Sigmoid colon (tissue), 7 donors: ENCODE measurements around the gene CSK. TPM values are rescaled to one million over a fixed set of nuclear protein-coding genes. Genes with fewer than 3 reads are reported as not detected.

Experiments
- DNase-seq: peaks from one replicate; pipeline ENCODE4 v3.0.0-alpha.2; 2019
- H3K27ac ChIP-seq, 4 donors: fragments of 200-600 bp; sonication (generic); one replicate each; pipeline ENCODE4 v1.5.1; 2016 to 2019; ENCODE audit warnings: mild to moderate bottlenecking in 1 of 4
- H3K27me3 ChIP-seq, 3 donors: fragments of 200-600 bp; sonication (generic); one replicate each; pipeline ENCODE4 v1.5.1; 2019; ENCODE audit warnings: mild to moderate bottlenecking in 1 of 3
- H3K36me3 ChIP-seq, 4 donors: fragments of 200-600 bp; sonication (generic); one replicate each; pipeline ENCODE4 v1.5.1; 2016 to 2019
- H3K4me1 ChIP-seq, 4 donors: fragments of 200-600 bp; sonication (generic); one replicate each; pipeline ENCODE4 v1.5.1; 2017 to 2019
- H3K4me3 ChIP-seq, 4 donors: fragments of 200-600 bp; sonication (generic); one replicate each; pipeline ENCODE4 v1.5.1; 2017 to 2019; ENCODE audit warnings: mild to moderate bottlenecking in 2 of 4, moderate library complexity in 1 of 4
- H3K9me3 ChIP-seq, 4 donors: fragments of 200-600 bp in 3 of 4; sonication (generic) in 3 of 4; one replicate each; pipeline versions ENCODE4 v1.5.1 to v1.6.1; 2013 to 2019
- CTCF ChIP-seq, 4 experiments: fragments of 450-650 bp in 3 of 4; fragments of 200-600 bp in 1 of 4; IDR thresholded peaks; one replicate each; pipeline ENCODE4 v1.5.1; 2016 to 2019; ENCODE audit warnings: antibody characterized with exemption in 4 of 4, mild to moderate bottlenecking in 3 of 4, moderate library complexity in 2 of 4
- EP300 ChIP-seq, 4 donors: sonication (generic); formaldehyde crosslinking; IDR thresholded peaks; one replicate each; pipeline ENCODE4 v1.6.1; 2017; ENCODE audit warnings: antibody characterized with exemption in 4 of 4
- POLR2A ChIP-seq, 2 donors: fragments of 450-650 bp; IDR thresholded peaks; one replicate each; pipeline ENCODE4 v1.6.1; 2016; ENCODE audit warnings: antibody characterized with exemption in 2 of 2, mild to moderate bottlenecking in 2 of 2, moderate library complexity in 2 of 2
- POLR2AphosphoS5 ChIP-seq, 4 donors: sonication (generic); formaldehyde crosslinking; IDR thresholded peaks; one replicate each; pipeline ENCODE4 v1.6.1; 2017; ENCODE audit warnings: antibody characterized with exemption in 4 of 4
- WGBS, 2 donors: extraction: QIAGEN DNeasy Blood & Tissue Kit; methylation state at CpG; one replicate each; pipeline ENCODE4 v1.1.7; 2013; 5-methylcytosine and 5-hydroxymethylcytosine counted together
- intact Hi-C: fragments of 100-400 bp; cut with DNase I; formaldehyde crosslinking; loops from one replicate; pipeline ENCODE4 v1.15.1; 2023
- polyA plus RNA-seq, 3 donors: library from polyadenylated mRNA; stranded (reverse); fragments of 200-250 nt; gene quantifications; one replicate each; pipeline ENCODE4 v1.2.3, GENCODE V29; 2013
- total RNA-seq, 4 donors: library from RNA; depleted of rRNA; stranded (reverse); fragments of >200 nt; gene quantifications; one replicate each; pipeline ENCODE4 v1.1.0, GENCODE V29; 2016
- donor health status: healthy with polysubstance abuse.
- donor health status: Bipolar disorder and iron deficiency.
- donor health status: healthy.

Gene CSK
- total and polyA plus RNA-seq, 7 donors, result 9.7 to 125 (median 22.4) TPM

GRCh38 chr15:74829486-74829885, 47.6 kb downstream of the CSK start:
- WGBS, 2 donors, result 68 to 82% methylated on average over 3 of the region's 3 CpGs
- peaks cover 0 to 33% (median 25%) of the 10 kb centered on the region in 3 donors for H3K27me3 ChIP-seq
- no peak overlapping the region for H3K4me3 ChIP-seq
- intact Hi-C loops, result no loop called here
- no peak for DNase-seq
- H3K36me3 ChIP-seq, result no peaks in the 10 kb centered on the region
- no peak overlapping the region for H3K27ac ChIP-seq
- TF ChIP-seq CTCF (IDR thresholded peaks at IDR 0.05) (no peak), POLR2AphosphoS5 (IDR thresholded peaks at IDR 0.05) (no peak), EP300 (IDR thresholded peaks at IDR 0.05) (no peak), POLR2A (IDR thresholded peaks at IDR 0.05) (no peak)
- no peaks in the 10 kb centered on the region for H3K9me3 ChIP-seq
- peaks cover 0 to 11% (median 9%) of the 10 kb centered on the region in 4 donors for H3K4me1 ChIP-seq

GRCh38 chr15:74829991-74830390, 48.1 kb downstream of the CSK start:
- no peaks in the 10 kb centered on the region for H3K36me3 ChIP-seq
- H3K4me1 ChIP-seq, result peaks cover 0 to 11% (median 9%) of the 10 kb centered on the region in 4 donors
- no peaks in the 10 kb centered on the region for H3K9me3 ChIP-seq
- no peak for DNase-seq
- H3K27ac ChIP-seq, result no peak overlapping the region
- intact Hi-C loops, result loop anchor here (2.0 kb wide), 1 partner anchor 13 kb away; no protein-coding TSS in a partner anchor
- TF ChIP-seq POLR2A (IDR thresholded peaks at IDR 0.05) (no peak), CTCF (IDR thresholded peaks at IDR 0.05) (no peak), POLR2AphosphoS5 (IDR thresholded peaks at IDR 0.05) (no peak), EP300 (IDR thresholded peaks at IDR 0.05) (no peak)
- peaks cover 0 to 33% (median 25%) of the 10 kb centered on the region in 3 donors for H3K27me3 ChIP-seq
- H3K4me3 ChIP-seq, result no peak overlapping the region
- WGBS, 2 donors, result 73 to 77% methylated on average over 6 of the region's 6 CpGs

GRCh38 chr15:74830868-74831267, 49.0 kb downstream of the CSK start:
- Histone ChIP-seq H3K27ac (peak overlapping the region; percentile 24 to 62 (median 46)), H3K27me3 (peaks cover 0 to 28% (median 22%) of the 10 kb centered on the region in 3 donors)
- intact Hi-C loops, result loop anchor here (2.0 kb wide), 1 partner anchor 14 kb away; no protein-coding TSS in a partner anchor

DNA sequence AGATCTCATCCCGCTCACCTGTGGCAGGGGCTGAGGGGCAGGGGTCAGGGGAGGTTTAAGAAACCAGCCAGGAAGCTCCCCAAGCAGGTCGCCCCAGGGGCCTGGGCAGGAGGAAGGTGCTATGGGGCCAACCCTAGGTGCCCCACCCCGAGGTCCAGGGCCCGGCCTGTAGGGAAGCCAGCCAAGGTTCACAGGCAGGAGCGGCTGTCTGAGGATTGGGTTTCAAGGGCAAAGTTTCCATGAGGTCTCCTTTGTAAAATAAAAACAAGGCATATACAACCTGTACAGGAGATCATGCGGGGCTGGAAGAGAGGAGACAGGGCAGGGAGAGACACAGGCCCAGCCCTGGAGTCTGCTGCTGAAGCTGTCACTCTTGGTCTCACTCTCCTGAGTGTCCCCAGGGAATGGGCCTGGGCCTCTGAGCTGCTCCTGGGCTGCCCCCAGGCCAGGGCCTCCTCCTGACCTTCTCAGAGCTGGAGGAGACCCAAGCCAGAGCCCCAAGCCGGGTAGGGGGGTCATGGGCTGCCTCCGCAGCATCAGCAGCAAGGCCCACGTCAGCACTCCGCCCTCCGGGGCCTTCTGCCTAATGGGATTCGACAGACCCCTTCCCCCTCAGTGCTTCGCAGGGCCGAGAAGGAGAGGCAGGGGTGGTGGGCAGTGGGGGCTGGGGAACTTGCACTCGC, 50.1 kb downstream of the CSK start:
- Histone ChIP-seq H3K9me3 (no peaks in the 10 kb centered on the region), H3K27me3 (peaks cover 0 to 18% (median 11%) of the 10 kb centered on the region in 3 donors), H3K4me3 (no peak overlapping the region), H3K36me3 (peaks cover 0 to 12% (median 0%) of the 10 kb centered on the region in 4 donors), H3K4me1 (peaks cover 0 to 11% (median 3%) of the 10 kb centered on the region in 4 donors), H3K27ac (peak overlapping the region in 3 of 4 donors; percentile 44 to 62 (median 47))
- TF ChIP-seq CTCF (IDR thresholded peaks at IDR 0.05) (no peak), POLR2A (IDR thresholded peaks at IDR 0.05) (no peak), EP300 (IDR thresholded peaks at IDR 0.05) (no peak), POLR2AphosphoS5 (IDR thresholded peaks at IDR 0.05) (no peak)
- intact Hi-C loops, result loop anchor here (2.0 kb wide), 1 partner anchor 15 kb away; no protein-coding TSS in a partner anchor
- no peak for DNase-seq
- WGBS, 2 donors, result 47 to 69% methylated on average over 15 of the region's 15 CpGs

More at GRCh38 chr15:74830868-74831267, 49.0 kb downstream of the CSK start:
- DNase-seq, result peak; percentile 82
- no peaks in the 10 kb centered on the region for H3K9me3 ChIP-seq
- peaks cover 0 to 11% (median 9%) of the 10 kb centered on the region in 4 donors for H3K4me1 ChIP-seq
- 44 to 75% methylated on average over 5 of the region's 5 CpGs for WGBS, 2 donors
- TF ChIP-seq POLR2A (IDR thresholded peaks at IDR 0.05), result no peak
- no peak for TF ChIP-seq CTCF (IDR thresholded peaks at IDR 0.05)
- no peak for TF ChIP-seq POLR2AphosphoS5 (IDR thresholded peaks at IDR 0.05)
- H3K4me3 ChIP-seq, result no peak overlapping the region
- peaks cover 0 to 3% (median 0%) of the 10 kb centered on the region in 4 donors for H3K36me3 ChIP-seq
